Neural progenitor cell (in vitro differentiated cells): ENCODE measurements around the gene PRKCB.

Source experiments
- CTCF ChIP-seq: fragments of 200-600 bp; sonication (generic); IDR thresholded peaks from 2 replicates; pipeline ENCODE4 v1.5.1; 2017; ENCODE audit warnings: antibody characterized with exemption, mild to moderate bottlenecking
- EZH2 ChIP-seq: fragments of 200-600 bp; sonication (generic); IDR thresholded peaks from 2 replicates; pipeline ENCODE4 v1.6.1; 2017; ENCODE audit warnings: antibody characterized with exemption, mild to moderate bottlenecking, moderate library complexity
- EZH2phosphoT487 ChIP-seq: fragments of 200-600 bp; sonication (generic); IDR thresholded peaks from 2 replicates; pipeline ENCODE4 v1.6.1; 2017; ENCODE audit warnings: antibody characterized with exemption

- TF ChIP-seq EZH2 (no peak), EZH2phosphoT487 (no peak), CTCF (no peak)
These were observed 252.2 kb downstream of the PRKCB start for GRCh38 chr16:24087891-24088410.
